ENCODE results near the gene USH1C.

The USH1C gene

GRCh38 chr11:17575431-17576425 is 31.5 kb upstream of the USH1C start:
- Histone ChIP-seq H3K4me3 (ENCODE audit: low read length) (no peak overlapping the region), H3K9ac (ENCODE audit: low read length) (no peak overlapping the region), H3F3A (ENCODE audit: insufficient read depth, low read length) (no peaks in the 10 kb centered on the region), H3K79me2 (ENCODE audit: low read length) (no peaks in the 10 kb centered on the region), H2AFZ (ENCODE audit: low read length) (no peak overlapping the region), H3K9me3 (replicated peaks; ENCODE audit: insufficient read depth, low read length) (no peaks in the 10 kb centered on the region), H3K36me3 (replicated peaks; ENCODE audit: insufficient read depth, low read length) (no peaks in the 10 kb centered on the region), H4K20me1 (ENCODE audit: insufficient read depth, low read length) (no peaks in the 10 kb centered on the region), H3K27me3 (replicated peaks; ENCODE audit: insufficient read depth, low read length) (no peaks in the 10 kb centered on the region), H3K4me2 (ENCODE audit: low read depth, low read length) (no peak overlapping the region), H3K9me2 (replicated peaks; ENCODE audit: insufficient read depth, low read length) (no peaks in the 10 kb centered on the region), H3K4me1 (ENCODE audit: low read length) (no peaks in the 10 kb centered on the region), H3K27ac (ENCODE audit: low read length) (no peak overlapping the region)
- DNase-seq: no peak
- TF ChIP-seq EZH2phosphoT487 (IDR thresholded peaks at IDR 0.05; ENCODE audit: low read length): no peak
- no peak for TF ChIP-seq CTCF (IDR thresholded peaks at IDR 0.05; ENCODE audit: low read length)
- TF ChIP-seq EZH2 (optimal IDR thresholded peaks at IDR 0.05; ENCODE audit: low read depth, low read length): no peak

- H3K9me2 ChIP-seq (replicated peaks; ENCODE audit: insufficient read depth, low read length): no peaks in the 10 kb centered on the region
- no peaks in the 10 kb centered on the region for H3K9me3 ChIP-seq (replicated peaks; ENCODE audit: insufficient read depth, low read length)
- no peak overlapping the region for H3K27ac ChIP-seq (ENCODE audit: low read length)
- no peaks in the 10 kb centered on the region for H3K79me2 ChIP-seq (ENCODE audit: low read length)
- TF ChIP-seq EZH2phosphoT487 (IDR thresholded peaks at IDR 0.05; ENCODE audit: low read length) (no peak), CTCF (IDR thresholded peaks at IDR 0.05; ENCODE audit: low read length) (no peak), EZH2 (optimal IDR thresholded peaks at IDR 0.05; ENCODE audit: low read depth, low read length) (no peak)
- H2AFZ ChIP-seq (ENCODE audit: low read length): no peak overlapping the region
- H3K4me1 ChIP-seq (ENCODE audit: low read length): no peaks in the 10 kb centered on the region
- no peak for DNase-seq
- no peaks in the 10 kb centered on the region for H3K27me3 ChIP-seq (replicated peaks; ENCODE audit: insufficient read depth, low read length)
- no peak overlapping the region for H3K4me2 ChIP-seq (ENCODE audit: low read depth, low read length)
- no peak overlapping the region for H3K9ac ChIP-seq (ENCODE audit: low read length)
- H3K36me3 ChIP-seq (replicated peaks; ENCODE audit: insufficient read depth, low read length): no peaks in the 10 kb centered on the region
- no peak overlapping the region for H3K4me3 ChIP-seq (ENCODE audit: low read length)
- H3F3A ChIP-seq (ENCODE audit: insufficient read depth, low read length): no peaks in the 10 kb centered on the region
- no peaks in the 10 kb centered on the region for H4K20me1 ChIP-seq (ENCODE audit: insufficient read depth, low read length)
Observed at GRCh38 chr11:17574141-17575091, 30.2 kb upstream of the USH1C start.

GRCh38 chr11:17573526-17573925 is 29.3 kb upstream of the USH1C start:
- Histone ChIP-seq H3K27me3 (replicated peaks; ENCODE audit: insufficient read depth, low read length) (no peaks in the 10 kb centered on the region), H3K9me2 (replicated peaks; ENCODE audit: insufficient read depth, low read length) (no peaks in the 10 kb centered on the region), H3K27ac (ENCODE audit: low read length) (no peak overlapping the region), H3K9me3 (replicated peaks; ENCODE audit: insufficient read depth, low read length) (no peaks in the 10 kb centered on the region), H2AFZ (ENCODE audit: low read length) (no peak overlapping the region), H3K4me1 (ENCODE audit: low read length) (no peaks in the 10 kb centered on the region), H3K4me3 (ENCODE audit: low read length) (no peak overlapping the region), H3K4me2 (ENCODE audit: low read depth, low read length) (no peak overlapping the region), H3K79me2 (ENCODE audit: low read length) (no peaks in the 10 kb centered on the region), H3K9ac (ENCODE audit: low read length) (no peak overlapping the region), H3K36me3 (replicated peaks; ENCODE audit: insufficient read depth, low read length) (no peaks in the 10 kb centered on the region), H4K20me1 (ENCODE audit: insufficient read depth, low read length) (no peaks in the 10 kb centered on the region), H3F3A (ENCODE audit: insufficient read depth, low read length) (no peaks in the 10 kb centered on the region)
- no peak for TF ChIP-seq EZH2 (optimal IDR thresholded peaks at IDR 0.05; ENCODE audit: low read depth, low read length)
- TF ChIP-seq EZH2phosphoT487 (IDR thresholded peaks at IDR 0.05; ENCODE audit: low read length): no peak
- TF ChIP-seq CTCF (IDR thresholded peaks at IDR 0.05; ENCODE audit: low read length): no peak
- no peak for DNase-seq

Measured in MM.1S (cell line).